KMS-11 (cell line): ENCODE measurements around the gene PRKCE.

ENCODE experiments used
- H2AFZ ChIP-seq: fragments of 200-600 bp; sonication (generic); 2 replicates; pipeline ENCODE4 v1.6.1; 2016; ENCODE audit warnings: antibody characterized with exemption, mixed run types, low read depth
- H3K27ac ChIP-seq: fragments of 200-600 bp; sonication (generic); 2 replicates; pipeline ENCODE4 v1.6.1; 2016; ENCODE audit warnings: mild to moderate bottlenecking, mixed run types
- H3K27me3 ChIP-seq: fragments of 200-600 bp; sonication (generic); 2 replicates; pipeline ENCODE4 v1.6.1; 2017; ENCODE audit warnings: mild to moderate bottlenecking, low read depth, mixed run types, moderate library complexity; ENCODE audit not compliant: insufficient read depth
- H3K36me3 ChIP-seq: fragments of 200-600 bp; sonication (generic); 2 replicates; pipeline ENCODE4 v1.6.1; 2017; ENCODE audit warnings: mild to moderate bottlenecking, mixed run types; ENCODE audit not compliant: insufficient read depth
- H3K4me1 ChIP-seq: fragments of 200-600 bp; sonication (generic); 2 replicates; pipeline ENCODE4 v1.6.1; 2016; ENCODE audit warnings: mild to moderate bottlenecking, low read depth, mixed run types; ENCODE audit not compliant: poor library complexity, severe bottlenecking
- H3K4me2 ChIP-seq: fragments of 200-600 bp; sonication (generic); 2 replicates; pipeline ENCODE4 v1.7.0; 2016; ENCODE audit warnings: mild to moderate bottlenecking, mixed run types
- H3K4me3 ChIP-seq: fragments of 200-600 bp; sonication (generic); IDR thresholded peaks from 2 replicates; pipeline ENCODE4 v1.6.1; 2017; ENCODE audit warnings: low read depth, low read length, mixed read lengths; ENCODE audit not compliant: insufficient read depth
- H3K79me2 ChIP-seq: fragments of 200-600 bp; sonication (generic); 2 replicates; pipeline ENCODE4 v1.6.1; 2016; ENCODE audit warnings: low read depth, mixed run types; ENCODE audit not compliant: insufficient read depth
- H3K9ac ChIP-seq: fragments of 200-600 bp; sonication (generic); 2 replicates; pipeline ENCODE4 v1.6.1; 2016; ENCODE audit warnings: mild to moderate bottlenecking, mixed run types
- H4K20me1 ChIP-seq: fragments of 200-600 bp; sonication (generic); 2 replicates; pipeline ENCODE4 v1.6.1; 2016; ENCODE audit warnings: mild to moderate bottlenecking, mixed run types; ENCODE audit not compliant: insufficient read depth
- TF ChIP-seq, protein P1 (sequence below): fragments of 200-600 bp; sonication (generic); conservative IDR thresholded peaks from 2 replicates; pipeline ENCODE4 v1.6.1; 2017; ENCODE audit warnings: low read depth, mild to moderate bottlenecking, antibody characterized with exemption, low read length, moderate library complexity, mixed read lengths

The PRKCE gene

DNA sequence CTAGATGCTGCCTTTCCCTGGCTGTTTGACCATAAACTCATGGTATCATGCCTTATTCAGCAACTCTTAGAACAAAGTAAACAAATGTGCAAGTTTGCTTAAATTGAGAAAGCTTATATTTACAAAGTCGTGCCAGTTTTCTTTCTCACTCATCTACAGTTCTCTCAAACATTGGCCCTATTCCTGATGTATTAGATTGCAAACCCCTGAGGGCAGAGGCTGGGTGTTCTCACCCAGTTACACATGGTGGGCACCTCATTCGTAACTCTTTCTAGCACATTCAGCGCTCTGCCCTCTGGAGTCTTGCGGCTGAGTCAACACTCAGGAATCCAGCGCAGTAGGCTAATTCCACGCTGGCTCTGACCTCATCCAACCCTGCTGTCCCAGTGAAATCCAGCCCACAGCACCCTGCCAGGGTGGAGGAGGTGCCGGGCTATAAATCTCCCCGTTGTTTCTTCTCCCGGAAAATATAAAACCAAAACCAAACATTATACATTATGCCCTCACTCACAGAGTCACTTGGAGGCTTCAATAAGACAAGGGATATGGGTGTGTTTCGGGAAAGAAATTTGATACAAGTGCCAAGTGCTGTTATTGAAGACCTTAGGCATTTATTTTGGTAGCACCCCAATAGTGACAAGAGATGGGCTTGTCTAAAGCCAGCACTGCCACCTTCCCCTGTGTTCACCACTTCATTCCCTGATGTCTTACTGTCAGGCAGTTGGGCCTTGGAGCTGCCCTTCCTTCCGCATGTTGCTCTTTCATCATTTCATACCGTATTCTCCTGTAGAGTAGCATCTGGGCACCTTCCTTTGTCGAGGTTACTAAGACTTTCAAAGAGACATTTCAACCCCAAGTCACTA is 287.4 kb downstream of the PRKCE start:
- H3K4me2 ChIP-seq = no peak overlapping the region
- TF ChIP-seq, protein P1, sequence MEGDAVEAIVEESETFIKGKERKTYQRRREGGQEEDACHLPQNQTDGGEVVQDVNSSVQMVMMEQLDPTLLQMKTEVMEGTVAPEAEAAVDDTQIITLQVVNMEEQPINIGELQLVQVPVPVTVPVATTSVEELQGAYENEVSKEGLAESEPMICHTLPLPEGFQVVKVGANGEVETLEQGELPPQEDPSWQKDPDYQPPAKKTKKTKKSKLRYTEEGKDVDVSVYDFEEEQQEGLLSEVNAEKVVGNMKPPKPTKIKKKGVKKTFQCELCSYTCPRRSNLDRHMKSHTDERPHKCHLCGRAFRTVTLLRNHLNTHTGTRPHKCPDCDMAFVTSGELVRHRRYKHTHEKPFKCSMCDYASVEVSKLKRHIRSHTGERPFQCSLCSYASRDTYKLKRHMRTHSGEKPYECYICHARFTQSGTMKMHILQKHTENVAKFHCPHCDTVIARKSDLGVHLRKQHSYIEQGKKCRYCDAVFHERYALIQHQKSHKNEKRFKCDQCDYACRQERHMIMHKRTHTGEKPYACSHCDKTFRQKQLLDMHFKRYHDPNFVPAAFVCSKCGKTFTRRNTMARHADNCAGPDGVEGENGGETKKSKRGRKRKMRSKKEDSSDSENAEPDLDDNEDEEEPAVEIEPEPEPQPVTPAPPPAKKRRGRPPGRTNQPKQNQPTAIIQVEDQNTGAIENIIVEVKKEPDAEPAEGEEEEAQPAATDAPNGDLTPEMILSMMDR = no peak
- H3K36me3 ChIP-seq = no peaks in the 10 kb centered on the region
- H3K27ac ChIP-seq = no peak overlapping the region
- no peak overlapping the region for H3K4me3 ChIP-seq
- no peaks in the 10 kb centered on the region for H3K79me2 ChIP-seq
- no peaks in the 10 kb centered on the region for H3K27me3 ChIP-seq
- H4K20me1 ChIP-seq = no peaks in the 10 kb centered on the region
- H3K4me1 ChIP-seq = no peaks in the 10 kb centered on the region
- H3K9ac ChIP-seq = no peak overlapping the region
- H2AFZ ChIP-seq = no peak overlapping the region

DNA sequence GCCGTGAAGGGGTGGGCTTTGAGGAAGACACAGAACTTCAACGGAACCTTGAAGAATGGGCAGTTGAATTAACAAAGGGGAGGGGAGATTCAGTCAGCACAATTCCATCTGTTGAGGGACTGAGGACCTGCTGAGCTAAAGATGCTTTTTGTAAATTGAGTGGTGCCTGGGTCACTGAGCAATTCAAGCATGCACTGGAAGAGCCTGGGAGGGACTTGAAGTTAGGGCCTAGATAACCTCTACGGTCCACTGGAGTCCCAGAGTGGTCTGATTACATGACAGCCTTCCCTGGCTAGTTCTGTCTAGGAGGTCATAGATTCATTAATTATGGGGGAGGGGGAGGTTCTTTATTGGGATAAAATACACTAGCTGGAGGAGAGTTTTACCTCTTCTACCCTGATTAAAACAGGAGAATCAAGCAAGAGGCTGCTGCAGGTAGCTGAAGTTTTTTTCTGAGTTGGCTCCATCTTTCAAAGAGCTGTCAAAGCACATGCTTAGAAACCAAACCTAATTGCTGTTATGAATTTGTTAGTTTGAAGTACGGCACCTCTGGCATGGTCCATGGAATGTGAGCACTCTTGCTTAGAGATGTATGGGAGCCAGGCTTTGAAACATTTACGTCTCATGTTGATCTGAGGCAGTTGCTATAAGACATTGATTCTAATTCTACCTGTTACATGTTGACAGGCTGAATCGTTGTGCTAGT is 290.2 kb downstream of the PRKCE start:
- Histone ChIP-seq H3K9ac (no peak overlapping the region), H3K36me3 (no peaks in the 10 kb centered on the region), H3K79me2 (no peaks in the 10 kb centered on the region), H4K20me1 (no peaks in the 10 kb centered on the region), H3K27me3 (no peaks in the 10 kb centered on the region), H3K4me3 (no peak overlapping the region), H2AFZ (no peak overlapping the region), H3K4me2 (no peak overlapping the region), H3K27ac (no peak overlapping the region), H3K4me1 (no peaks in the 10 kb centered on the region)
- TF ChIP-seq, protein P1 = no peak

DNA sequence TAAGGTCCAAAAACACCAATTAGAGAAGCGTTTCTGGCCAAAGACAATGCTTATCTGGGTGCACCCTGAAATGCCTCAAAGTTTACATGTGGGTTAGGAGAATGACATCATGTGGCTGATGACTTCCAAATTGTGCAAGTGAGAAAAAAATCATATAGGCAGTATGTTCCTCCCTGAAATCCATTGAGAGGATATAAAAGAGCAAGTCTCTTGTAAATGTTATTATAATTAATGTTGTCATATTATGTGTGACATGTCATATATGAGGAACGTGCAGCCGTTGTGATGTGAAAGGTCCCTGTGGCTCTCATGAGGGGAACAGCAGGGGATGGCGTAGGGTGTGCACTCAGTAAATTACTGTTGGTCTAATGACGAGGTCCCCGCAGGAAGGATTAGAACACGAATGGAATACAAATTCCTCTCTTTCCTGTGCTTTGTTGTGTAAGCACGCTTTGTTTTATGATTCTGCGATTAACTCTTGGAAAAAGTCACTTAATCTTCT is 290.8 kb downstream of the PRKCE start:
- Histone ChIP-seq H3K4me3 (no peak overlapping the region), H3K79me2 (no peaks in the 10 kb centered on the region), H3K36me3 (no peaks in the 10 kb centered on the region), H3K9ac (no peak overlapping the region), H2AFZ (no peak overlapping the region), H3K4me2 (no peak overlapping the region), H3K27me3 (no peaks in the 10 kb centered on the region), H3K27ac (no peak overlapping the region), H3K4me1 (no peaks in the 10 kb centered on the region), H4K20me1 (no peaks in the 10 kb centered on the region)
- TF ChIP-seq, protein P1 = no peak

DNA sequence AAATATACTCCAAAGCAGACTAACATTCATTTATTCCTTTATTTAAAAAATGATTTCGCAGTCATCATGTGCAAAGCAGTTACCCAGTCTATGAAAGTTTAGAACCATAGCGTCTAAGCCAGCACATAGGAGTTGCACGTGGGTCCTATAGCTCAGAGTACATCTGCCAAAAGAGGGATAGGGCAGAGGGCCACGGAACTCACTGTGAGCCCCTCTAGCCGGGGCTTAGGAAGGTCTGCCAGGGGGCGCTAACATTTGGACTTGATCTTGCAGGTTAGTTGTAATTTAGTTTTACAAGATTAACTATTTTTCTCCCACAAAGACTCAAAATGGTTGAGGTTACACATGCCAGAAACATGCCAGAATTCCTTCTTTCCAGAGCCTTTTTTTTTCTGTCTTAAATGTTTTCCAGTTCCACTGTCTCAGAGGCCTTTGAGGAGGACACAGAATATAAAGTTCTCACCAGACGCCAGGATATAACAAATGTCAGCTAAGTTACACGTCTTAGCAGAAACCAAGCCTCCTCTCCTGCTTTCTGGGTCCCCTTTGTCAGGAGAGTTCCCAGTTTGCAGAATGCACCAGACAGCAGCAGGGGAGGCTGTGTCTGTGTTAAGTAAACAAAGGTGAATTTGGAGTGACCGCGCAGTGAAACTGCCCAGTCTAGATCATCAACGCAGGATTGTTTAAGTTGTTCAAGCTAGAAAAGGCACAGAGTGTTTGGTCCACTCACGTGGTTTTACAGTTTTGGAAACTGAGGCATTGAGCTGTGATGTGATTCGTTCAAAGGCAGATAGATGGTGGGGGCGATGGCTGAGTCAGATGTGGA is 292.0 kb downstream of the PRKCE start:
- H3K27ac ChIP-seq = no peak overlapping the region
- H3K9ac ChIP-seq = no peak overlapping the region
- H4K20me1 ChIP-seq = no peaks in the 10 kb centered on the region
- no peak overlapping the region for H2AFZ ChIP-seq
- H3K4me2 ChIP-seq = no peak overlapping the region
- TF ChIP-seq, protein P1 = no peak
- H3K4me1 ChIP-seq = no peaks in the 10 kb centered on the region
- no peaks in the 10 kb centered on the region for H3K27me3 ChIP-seq
- H3K4me3 ChIP-seq = no peak overlapping the region
- no peaks in the 10 kb centered on the region for H3K79me2 ChIP-seq
- no peaks in the 10 kb centered on the region for H3K36me3 ChIP-seq
